ENCODE data around the gene PREPL. TPM values are rescaled to one million over a fixed set of nuclear protein-coding genes. Genes with fewer than 3 reads are reported as not detected.

Gene PREPL
- total and polyA plus RNA-seq, 2 experiments from 2014 or later, result 16.5 to 49.0 TPM

DNA sequence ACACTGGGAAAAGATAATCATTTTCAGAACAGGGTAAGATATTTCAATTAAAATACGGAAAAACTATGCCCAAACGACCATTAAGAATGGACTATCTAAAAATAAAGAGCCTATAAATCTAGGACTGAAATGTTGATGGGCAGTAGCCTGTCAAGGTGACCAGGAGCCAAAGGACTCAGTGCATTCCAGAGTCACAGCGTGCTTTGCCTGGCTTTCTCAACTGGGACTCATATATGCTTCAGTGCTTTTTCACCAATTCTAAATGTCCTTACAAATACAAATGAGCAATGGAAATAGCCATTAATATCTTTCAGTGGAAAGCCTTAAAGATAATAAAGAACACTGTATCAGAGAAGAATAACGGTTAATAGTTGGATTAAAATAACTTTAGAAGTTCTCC lies 35.4 kb downstream of the PREPL start:
- peaks cover 29% of the 10 kb centered on the region for H3K36me3 Mint-ChIP-seq (ENCODE audit: low read depth)
- Histone ChIP-seq H3K4me2 (no peak overlapping the region), H3K36me3 (ENCODE audit: insufficient read depth) (peaks cover 12% of the 10 kb centered on the region; the same call in 1 of the 2 replicates), H2AFZ (no peak overlapping the region), H3F3A (replicated peaks; ENCODE audit: low read depth) (no peaks in the 10 kb centered on the region), H3K27me3 (ENCODE audit: insufficient read depth) (no peaks in the 10 kb centered on the region), H3K4me1 (ENCODE audit: insufficient read depth) (no peaks in the 10 kb centered on the region), H3K9me2 (ENCODE audit: insufficient read depth) (no peaks in the 10 kb centered on the region), H4K20me1 (replicated peaks; ENCODE audit: insufficient read depth) (no peaks in the 10 kb centered on the region), H3K27ac (ENCODE audit: low read depth) (no peak overlapping the region; the same call in 1 of the 2 replicates), H3K79me2 (replicated peaks; ENCODE audit: insufficient read depth) (no peaks in the 10 kb centered on the region), H3K4me3 (no peak overlapping the region)
- no peaks in the 10 kb centered on the region for H3K9me3 Mint-ChIP-seq
- TF ChIP-seq NANOG (IDR thresholded peaks at IDR 0.05; ENCODE audit: borderline replicate concordance), result no peak
- TF ChIP-seq POLR2AphosphoS5 (IDR thresholded peaks at IDR 0.05; ENCODE audit: low read depth), result no peak
- no peak for TF ChIP-seq ZNF462 (CRISPR knock-in tag; IDR thresholded peaks at IDR 0.05)
- TF ChIP-seq, protein P1, sequence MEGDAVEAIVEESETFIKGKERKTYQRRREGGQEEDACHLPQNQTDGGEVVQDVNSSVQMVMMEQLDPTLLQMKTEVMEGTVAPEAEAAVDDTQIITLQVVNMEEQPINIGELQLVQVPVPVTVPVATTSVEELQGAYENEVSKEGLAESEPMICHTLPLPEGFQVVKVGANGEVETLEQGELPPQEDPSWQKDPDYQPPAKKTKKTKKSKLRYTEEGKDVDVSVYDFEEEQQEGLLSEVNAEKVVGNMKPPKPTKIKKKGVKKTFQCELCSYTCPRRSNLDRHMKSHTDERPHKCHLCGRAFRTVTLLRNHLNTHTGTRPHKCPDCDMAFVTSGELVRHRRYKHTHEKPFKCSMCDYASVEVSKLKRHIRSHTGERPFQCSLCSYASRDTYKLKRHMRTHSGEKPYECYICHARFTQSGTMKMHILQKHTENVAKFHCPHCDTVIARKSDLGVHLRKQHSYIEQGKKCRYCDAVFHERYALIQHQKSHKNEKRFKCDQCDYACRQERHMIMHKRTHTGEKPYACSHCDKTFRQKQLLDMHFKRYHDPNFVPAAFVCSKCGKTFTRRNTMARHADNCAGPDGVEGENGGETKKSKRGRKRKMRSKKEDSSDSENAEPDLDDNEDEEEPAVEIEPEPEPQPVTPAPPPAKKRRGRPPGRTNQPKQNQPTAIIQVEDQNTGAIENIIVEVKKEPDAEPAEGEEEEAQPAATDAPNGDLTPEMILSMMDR (conservative IDR thresholded peaks at IDR 0.05; ENCODE audit: low read depth in 2 of 2), result no peak
- TF ChIP-seq ZNF114 (CRISPR knock-in tag; IDR thresholded peaks at IDR 0.05), result no peak
- no peaks in the 10 kb centered on the region for H3K27me3 Mint-ChIP-seq (ENCODE audit: insufficient read depth, low read depth, poor library complexity)
- DNase-seq (ENCODE audit: low spot score) (no peak), ATAC-seq (no peak)
- 0 out of 2 replicates have a peak overlapping the region, but pooled peaks have one; percentile 28 for H3K27ac Mint-ChIP-seq
- H3K4me3 Mint-ChIP-seq, result no peak overlapping the region
- peaks cover 4% of the 10 kb centered on the region; the same call in 1 of the 3 replicates for H3K4me1 Mint-ChIP-seq
